HG02973 (cell line): ENCODE data around the gene SLC17A6.

Experiments
- ATAC-seq: cut with Tn5 transposase; IDR thresholded peaks from one replicate; pipeline ENCODE4 v1.9.1; 2021; ENCODE audit warnings: moderate library complexity; ENCODE audit not compliant: unreplicated experiment

Gene SLC17A6

GRCh38 chr11:22389526-22390282, 51.5 kb downstream of the SLC17A6 start:
- no peak for ATAC-seq

- ATAC-seq = no peak
These were observed 52.1 kb downstream of the SLC17A6 start for GRCh38 chr11:22390283-22390655.

- no peak for ATAC-seq
These were observed 54.4 kb downstream of the SLC17A6 start for GRCh38 chr11:22392561-22392960.

- no peak for ATAC-seq
These were observed 67.2 kb downstream of the SLC17A6 start for GRCh38 chr11:22405377-22405776.

GRCh38 chr11:22407267-22407666, 69.1 kb downstream of the SLC17A6 start:
- ATAC-seq = no peak

GRCh38 chr11:22407921-22408320, 69.7 kb downstream of the SLC17A6 start:
- no peak for ATAC-seq

- ATAC-seq = no peak
These were observed 77.3 kb downstream of the SLC17A6 start for GRCh38 chr11:22415476-22415875.

- ATAC-seq = no peak
These were observed 78.3 kb downstream of the SLC17A6 start for GRCh38 chr11:22416462-22416861.

- ATAC-seq = no peak
These were observed 88.7 kb downstream of the SLC17A6 start for GRCh38 chr11:22426915-22427314.
